GM23338 (cell line): ENCODE results near the gene MAN1C1. TPM values are rescaled to one million over a fixed set of nuclear protein-coding genes. Genes with fewer than 3 reads are reported as not detected.

Experiments used
- ATAC-seq: fragments of 200-7000 bp; cut with Tn5 transposase; 3 replicates; pipeline ENCODE4 v1.9.1; 2020
- DNase-seq: peaks from one replicate; pipeline ENCODE4 v3.0.0-alpha.2; 2015; ENCODE audit warnings: low spot score
- H2AFZ ChIP-seq: fragments of 200-600 bp; sonication (generic); 2 replicates; pipeline ENCODE4 v1.8.0; 2016; ENCODE audit warnings: antibody characterized with exemption, mild to moderate bottlenecking, moderate library complexity
- H3F3A ChIP-seq: fragments of 200-600 bp; sonication (generic); replicated peaks from 2 replicates; pipeline ENCODE4 v1.8.0; 2017; ENCODE audit warnings: antibody characterized with exemption, mixed run types, low read depth
- H3K27ac ChIP-seq: fragments of 200-600 bp; sonication (generic); 2 replicates; pipeline ENCODE4 v1.6.1; 2016; ENCODE audit warnings: low read depth
- H3K27me3 ChIP-seq: fragments of 200-600 bp; sonication (generic); 2 replicates; pipeline ENCODE4 v1.8.0; 2016; ENCODE audit warnings: mild to moderate bottlenecking, mixed run types, moderate library complexity; ENCODE audit not compliant: insufficient read depth
- H3K36me3 ChIP-seq: fragments of 200-600 bp; sonication (generic); 2 replicates; pipeline ENCODE4 v1.8.0; 2016; ENCODE audit warnings: mild to moderate bottlenecking; ENCODE audit not compliant: insufficient read depth
- H3K4me1 ChIP-seq: fragments of 200-600 bp; sonication (generic); 2 replicates; pipeline ENCODE4 v1.8.0; 2016; ENCODE audit warnings: mild to moderate bottlenecking, moderate library complexity; ENCODE audit not compliant: insufficient read depth
- H3K4me2 ChIP-seq: fragments of 200-600 bp; sonication (generic); 2 replicates; pipeline ENCODE4 v1.7.1; 2017; ENCODE audit warnings: mixed run types
- H3K4me3 ChIP-seq: fragments of 200-600 bp; sonication (generic); 2 replicates; pipeline ENCODE4 v1.6.1; 2016; ENCODE audit warnings: mixed run types
- H3K79me2 ChIP-seq: fragments of 200-600 bp; sonication (generic); replicated peaks from 2 replicates; pipeline ENCODE4 v1.8.0; 2017; ENCODE audit warnings: mild to moderate bottlenecking; ENCODE audit not compliant: insufficient read depth
- H3K9me2 ChIP-seq: fragments of 200-600 bp; sonication (generic); 2 replicates; pipeline ENCODE4 v1.8.0; 2017; ENCODE audit not compliant: insufficient read depth
- H4K20me1 ChIP-seq: fragments of 200-600 bp; sonication (generic); replicated peaks from 2 replicates; pipeline ENCODE4 v1.8.0; 2017; ENCODE audit warnings: mild to moderate bottlenecking; ENCODE audit not compliant: insufficient read depth
- H3K27ac Mint-ChIP-seq: 2 replicates; pipeline ENCODE4 v1.8.0; 2020; ENCODE audit warnings: inconsistent platforms, mild to moderate bottlenecking, moderate library complexity, mixed read lengths
- H3K27me3 Mint-ChIP-seq: 3 replicates; pipeline ENCODE4 v1.8.0; 2022; ENCODE audit warnings: low read depth, mild to moderate bottlenecking, moderate library complexity, mixed read lengths, inconsistent platforms; ENCODE audit not compliant: insufficient read depth, poor library complexity
- H3K36me3 Mint-ChIP-seq: 3 replicates; pipeline ENCODE4 v1.8.0; 2021; ENCODE audit warnings: low read depth, mild to moderate bottlenecking, inconsistent platforms, moderate library complexity, mixed read lengths
- H3K4me1 Mint-ChIP-seq: 3 replicates; pipeline ENCODE4 v1.8.0; 2020; ENCODE audit warnings: mild to moderate bottlenecking, inconsistent platforms, mixed read lengths
- H3K4me3 Mint-ChIP-seq: 3 replicates; pipeline ENCODE4 v1.8.0; 2021; ENCODE audit warnings: moderate library complexity, mild to moderate bottlenecking, inconsistent platforms, mixed read lengths
- H3K9me3 Mint-ChIP-seq: 3 replicates; pipeline ENCODE4 v1.8.0; 2020; ENCODE audit warnings: moderate library complexity, mild to moderate bottlenecking, inconsistent platforms, mixed read lengths
- ETS1 ChIP-seq: IDR thresholded peaks from 2 replicates; pipeline ENCODE4 v1.6.1; 2016; ENCODE audit warnings: antibody characterized with exemption
- EZH2 ChIP-seq: fragments of 200-600 bp; sonication (generic); IDR thresholded peaks from one replicate; pipeline ENCODE4 v1.8.0; 2017; ENCODE audit warnings: antibody characterized with exemption, mild to moderate bottlenecking, low read depth; ENCODE audit not compliant: unreplicated experiment
- EZH2phosphoT487 ChIP-seq: fragments of 200-600 bp; sonication (generic); IDR thresholded peaks from one replicate; pipeline ENCODE4 v1.8.1; 2018; ENCODE audit warnings: antibody characterized with exemption; ENCODE audit not compliant: unreplicated experiment
- JUNB ChIP-seq: IDR thresholded peaks from one replicate; pipeline ENCODE4 v1.6.1; 2016; ENCODE audit warnings: antibody characterized with exemption; ENCODE audit not compliant: unreplicated experiment
- POLR2AphosphoS5 ChIP-seq: IDR thresholded peaks from 2 replicates; pipeline ENCODE4 v1.6.1; 2016; ENCODE audit warnings: antibody characterized with exemption, low read depth
- REST ChIP-seq: IDR thresholded peaks from one replicate; pipeline ENCODE4 v1.6.1; 2018; ENCODE audit warnings: antibody characterized with exemption; ENCODE audit not compliant: unreplicated experiment
- ZNF114 ChIP-seq: fragments of 250-450 bp; sonication (Bioruptor Pico); IDR thresholded peaks from 2 replicates; pipeline ENCODE4 v1.5.0; 2020; ENCODE audit warnings: mild to moderate bottlenecking, moderate library complexity
- polyA plus RNA-seq: library from polyadenylated mRNA; unstranded; fragments of >200 nt; fragmentation: Nextera tagmentation; extraction: Ambion mirVana; gene quantifications from 2 replicates; pipeline ENCODE4 v1.2.1, GENCODE V29; 2016
- total RNA-seq: library from RNA; depleted of rRNA; stranded (reverse); fragments of >200 nt; shearing (Covaris generic); gene quantifications from 2 replicates; pipeline ENCODE4 v1.2.3, GENCODE V29; 2014
- TF ChIP-seq, protein P1 (sequence below), 2 experiments: fragments of 200-600 bp in 1 of 2; sonication (generic) in 1 of 2; conservative IDR thresholded peaks; 2 replicates each; pipeline versions ENCODE4 v1.5.1 to v1.6.1; 2016 to 2017; ENCODE audit warnings: antibody characterized with exemption in 2 of 2, low read depth in 2 of 2, mild to moderate bottlenecking in 2 of 2, moderate library complexity in 1 of 2

MAN1C1 gene
- total and polyA plus RNA-seq, 2 experiments from 2014 or later: 5.4 to 13.6 TPM

DNA sequence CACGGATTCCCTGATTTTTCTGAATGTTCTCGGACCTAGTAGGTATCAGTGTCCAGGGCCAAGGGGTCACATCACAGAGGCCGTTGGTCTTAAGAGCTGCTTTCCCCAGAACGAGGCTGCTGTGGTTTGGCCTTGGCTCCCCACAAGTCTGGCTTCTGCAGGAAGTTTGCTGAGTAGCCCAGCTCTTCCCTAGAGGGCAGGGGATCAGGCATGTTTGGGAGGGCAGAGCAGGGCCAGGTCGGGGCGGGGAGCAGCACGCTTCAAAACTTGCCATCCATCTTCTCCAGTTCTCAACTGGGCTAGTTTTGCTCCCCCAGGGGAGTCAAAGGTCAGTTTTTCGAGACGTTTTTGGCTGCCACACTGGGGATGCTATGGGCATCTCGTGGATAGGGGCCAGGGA lies 37.0 kb downstream of the MAN1C1 start (continued):
- no peak for TF ChIP-seq REST
- no peak for TF ChIP-seq ETS1
- TF ChIP-seq POLR2AphosphoS5: no peak
- TF ChIP-seq JUNB: no peak

DNA sequence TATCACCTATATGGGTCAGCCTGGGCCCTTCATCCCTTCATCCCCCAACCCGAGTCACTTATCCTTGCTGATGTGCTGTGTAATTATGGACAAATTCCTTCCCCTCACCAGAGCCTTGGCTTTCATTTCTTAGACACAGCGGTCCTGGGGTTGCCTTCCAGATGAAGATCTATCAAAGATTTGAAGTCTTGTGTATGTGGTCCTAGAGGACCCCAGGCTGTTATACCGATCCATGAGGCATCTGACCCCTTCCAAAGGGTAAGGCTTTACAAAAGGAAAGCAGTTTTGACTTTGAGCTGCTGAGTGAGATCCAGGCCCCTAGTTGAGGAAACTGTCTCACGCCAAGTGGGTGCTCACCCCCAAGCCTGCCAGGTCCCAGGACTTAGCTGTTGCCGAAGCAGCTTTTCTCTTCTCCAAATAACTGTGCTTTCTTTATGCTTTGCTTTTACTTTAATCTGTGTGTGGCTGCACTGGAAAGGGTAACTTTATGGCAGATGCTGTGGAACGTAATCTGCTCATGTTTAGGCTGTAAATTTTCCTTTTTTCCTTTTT lies 37.6 kb downstream of the MAN1C1 start:
- TF ChIP-seq EZH2 (no peak), ZNF114 (CRISPR knock-in tag) (no peak), EZH2phosphoT487 (no peak), ETS1 (no peak)
- TF ChIP-seq, protein P1, sequence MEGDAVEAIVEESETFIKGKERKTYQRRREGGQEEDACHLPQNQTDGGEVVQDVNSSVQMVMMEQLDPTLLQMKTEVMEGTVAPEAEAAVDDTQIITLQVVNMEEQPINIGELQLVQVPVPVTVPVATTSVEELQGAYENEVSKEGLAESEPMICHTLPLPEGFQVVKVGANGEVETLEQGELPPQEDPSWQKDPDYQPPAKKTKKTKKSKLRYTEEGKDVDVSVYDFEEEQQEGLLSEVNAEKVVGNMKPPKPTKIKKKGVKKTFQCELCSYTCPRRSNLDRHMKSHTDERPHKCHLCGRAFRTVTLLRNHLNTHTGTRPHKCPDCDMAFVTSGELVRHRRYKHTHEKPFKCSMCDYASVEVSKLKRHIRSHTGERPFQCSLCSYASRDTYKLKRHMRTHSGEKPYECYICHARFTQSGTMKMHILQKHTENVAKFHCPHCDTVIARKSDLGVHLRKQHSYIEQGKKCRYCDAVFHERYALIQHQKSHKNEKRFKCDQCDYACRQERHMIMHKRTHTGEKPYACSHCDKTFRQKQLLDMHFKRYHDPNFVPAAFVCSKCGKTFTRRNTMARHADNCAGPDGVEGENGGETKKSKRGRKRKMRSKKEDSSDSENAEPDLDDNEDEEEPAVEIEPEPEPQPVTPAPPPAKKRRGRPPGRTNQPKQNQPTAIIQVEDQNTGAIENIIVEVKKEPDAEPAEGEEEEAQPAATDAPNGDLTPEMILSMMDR (conservative IDR thresholded peaks at IDR 0.05; ENCODE audit: low read depth in 2 of 2): no peak
- Histone ChIP-seq H3K79me2 (no peaks in the 10 kb centered on the region), H3K4me1 (no peaks in the 10 kb centered on the region), H3K4me3 (no peak overlapping the region), H3K4me2 (no peak overlapping the region), H3F3A (no peaks in the 10 kb centered on the region), H3K9me2 (no peaks in the 10 kb centered on the region), H3K27ac (no peak overlapping the region), H3K36me3 (no peaks in the 10 kb centered on the region), H4K20me1 (no peaks in the 10 kb centered on the region; the same call in 1 of the 2 replicates), H3K27me3 (no peaks in the 10 kb centered on the region), H2AFZ (no peak overlapping the region)
- Mint-ChIP-seq H3K27me3 (peaks cover 3% of the 10 kb centered on the region), H3K4me1 (no peaks in the 10 kb centered on the region), H3K9me3 (no peaks in the 10 kb centered on the region), H3K27ac (no peak overlapping the region), H3K36me3 (no peaks in the 10 kb centered on the region), H3K4me3 (no peak overlapping the region)
- DNase-seq (no peak), ATAC-seq (no peak)
